CD1c-positive myeloid dendritic cell (primary cell): ENCODE data around the gene GALNTL6.

Experiments
- DNase-seq: peaks from one replicate; pipeline ENCODE4 v3.0.0-alpha.2; 2016; ENCODE audit errors: extremely low spot score

GALNTL6 gene

GRCh38 chr4:171880136-171880535 is 66.9 kb downstream of the GALNTL6 start:
- DNase-seq: no peak

DNA sequence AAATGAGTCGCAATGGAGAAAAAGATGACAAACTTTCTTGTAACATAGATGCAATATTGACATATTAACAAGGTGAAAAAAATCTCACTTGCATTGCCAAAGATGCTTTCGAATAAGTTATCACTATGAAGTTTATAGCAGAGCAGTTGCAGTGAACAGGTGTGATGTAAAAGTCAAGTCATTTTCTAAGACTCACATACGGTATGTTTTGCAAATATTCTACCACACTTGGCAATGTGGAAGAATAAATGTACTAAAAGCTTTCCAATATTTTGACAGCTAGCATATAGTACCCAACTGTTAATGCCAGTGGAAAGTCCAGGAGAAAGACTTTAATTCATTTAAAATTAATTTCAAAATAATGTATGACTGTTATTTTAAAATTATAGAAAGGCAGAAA is 76.5 kb downstream of the GALNTL6 start:
- DNase-seq: no peak

- DNase-seq: no peak
Observed at GRCh38 chr4:171891038-171891437, 77.8 kb downstream of the GALNTL6 start.

DNA sequence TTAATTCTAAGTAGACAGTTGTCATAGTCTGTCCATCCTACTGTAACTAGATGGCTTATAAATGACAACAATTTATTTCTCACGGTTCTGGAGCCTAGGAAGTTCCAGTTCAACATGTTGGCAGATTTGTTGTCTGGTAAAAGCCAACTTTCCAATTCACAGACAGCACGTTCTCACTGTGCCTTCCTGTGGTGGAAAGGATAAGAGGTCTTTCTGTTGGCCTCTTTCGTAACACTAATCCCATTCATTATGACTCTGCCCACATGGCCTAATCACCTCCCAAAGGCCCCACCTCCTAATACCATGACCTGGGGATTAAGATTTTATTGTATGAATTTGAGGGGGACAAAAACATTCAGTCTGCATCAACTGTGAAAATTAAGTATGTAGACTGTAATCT is 83.2 kb downstream of the GALNTL6 start:
- DNase-seq: no peak

- DNase-seq: no peak
Observed at GRCh38 chr4:171919314-171919713, 106.1 kb downstream of the GALNTL6 start.

DNA sequence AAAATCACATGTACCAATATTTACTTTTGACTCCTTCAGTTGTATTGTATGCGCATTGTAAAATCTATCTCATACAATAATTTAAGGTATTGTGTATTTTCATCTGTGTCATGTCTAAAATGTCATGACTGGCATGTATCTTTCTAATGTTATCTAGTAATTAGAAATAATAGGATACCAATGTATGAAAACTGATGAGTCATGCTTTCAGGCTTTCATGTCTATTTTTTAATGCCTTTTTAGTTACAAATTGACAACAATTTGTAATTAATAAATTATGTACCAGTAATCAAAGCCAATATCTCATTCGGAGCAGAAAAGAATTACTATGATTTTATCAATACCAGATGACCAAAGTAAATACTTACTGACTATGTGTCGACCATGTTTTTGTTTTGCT is 107.7 kb downstream of the GALNTL6 start:
- DNase-seq: no peak

GRCh38 chr4:171924746-171925376 is 111.7 kb downstream of the GALNTL6 start:
- DNase-seq: no peak

DNA sequence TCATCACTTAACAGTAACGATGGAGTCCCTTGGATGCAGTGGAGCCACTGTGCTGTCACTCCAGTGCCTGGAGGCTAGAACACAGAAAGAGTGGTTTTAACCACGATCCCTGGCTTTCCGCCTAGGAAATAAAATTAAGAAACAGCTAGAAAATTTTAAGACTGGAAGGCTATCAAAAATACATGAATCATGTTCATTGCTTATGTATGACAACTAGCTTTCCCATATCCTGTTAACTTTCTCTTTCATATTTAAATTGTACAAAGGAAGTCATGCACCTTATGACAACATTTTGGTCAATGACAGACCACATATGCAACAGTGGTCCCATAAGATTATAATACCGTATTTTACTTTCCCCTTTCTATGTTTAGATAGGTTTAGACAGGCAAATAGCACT is 115.1 kb downstream of the GALNTL6 start:
- no peak for DNase-seq

- no peak for DNase-seq
Observed at GRCh38 chr4:171929477-171929876, 116.3 kb downstream of the GALNTL6 start.

GRCh38 chr4:171929907-171930306 is 116.7 kb downstream of the GALNTL6 start:
- DNase-seq: no peak

DNA sequence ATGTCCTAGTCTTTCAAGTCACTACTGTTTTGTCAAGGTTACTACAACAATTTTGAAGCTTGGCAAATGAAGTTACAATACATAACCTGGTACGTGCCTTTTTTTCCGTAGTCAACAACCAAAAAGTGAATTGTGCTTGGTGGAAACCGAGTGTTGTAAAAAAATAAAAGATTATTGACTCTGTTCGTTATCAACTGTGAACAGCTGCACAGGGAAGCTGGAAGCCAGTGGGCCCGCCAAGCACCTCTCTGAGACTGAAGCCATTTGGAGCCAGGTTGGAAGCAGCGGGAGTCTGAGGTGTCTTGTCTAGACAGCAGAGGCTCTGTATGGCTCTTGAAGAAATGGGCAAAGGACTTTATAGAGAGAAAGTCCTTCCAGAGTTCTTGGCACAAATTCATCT is 119.0 kb downstream of the GALNTL6 start:
- DNase-seq: no peak

DNA sequence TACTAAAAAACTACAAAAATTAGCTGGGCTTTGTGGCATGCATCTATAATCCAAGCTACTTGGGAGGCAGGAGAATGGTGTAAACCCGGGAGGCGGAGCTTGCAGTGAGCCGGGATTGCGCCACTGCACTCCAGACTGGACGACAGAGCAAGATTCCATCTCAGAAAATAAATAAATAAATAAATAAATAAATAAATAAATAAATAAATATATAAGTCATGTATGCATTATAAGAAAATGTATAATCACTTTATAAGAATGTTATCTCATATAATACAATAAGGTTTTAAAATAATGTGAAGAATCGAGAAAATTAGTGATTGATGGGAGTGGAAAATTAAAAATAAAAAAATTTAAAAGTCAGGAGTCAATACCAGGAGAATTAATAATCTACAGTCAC is 127.5 kb downstream of the GALNTL6 start:
- no peak for DNase-seq

- DNase-seq: no peak
Observed at GRCh38 chr4:171947400-171947799, 134.2 kb downstream of the GALNTL6 start.

DNA sequence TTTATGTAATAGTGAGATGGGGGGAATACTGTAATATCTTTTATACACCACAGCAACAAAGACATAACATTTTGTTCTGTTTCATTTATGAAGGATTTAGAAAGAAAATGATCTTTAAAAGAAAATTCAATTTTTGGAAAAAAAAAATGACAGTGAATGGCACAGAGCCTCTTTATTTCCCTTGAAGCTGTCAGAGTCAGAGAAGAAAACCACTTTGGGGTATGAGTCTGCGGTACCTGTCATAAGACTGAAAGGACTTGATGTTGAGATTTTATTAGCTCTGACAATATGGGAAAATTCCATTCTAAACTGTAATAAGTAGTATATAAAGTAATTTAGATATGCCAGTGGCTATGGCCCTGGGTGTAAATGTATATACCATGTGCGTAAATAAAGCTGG is 134.8 kb downstream of the GALNTL6 start:
- DNase-seq: no peak

GRCh38 chr4:171954650-171955049 is 141.4 kb downstream of the GALNTL6 start:
- peak; percentile 11 for DNase-seq

DNA sequence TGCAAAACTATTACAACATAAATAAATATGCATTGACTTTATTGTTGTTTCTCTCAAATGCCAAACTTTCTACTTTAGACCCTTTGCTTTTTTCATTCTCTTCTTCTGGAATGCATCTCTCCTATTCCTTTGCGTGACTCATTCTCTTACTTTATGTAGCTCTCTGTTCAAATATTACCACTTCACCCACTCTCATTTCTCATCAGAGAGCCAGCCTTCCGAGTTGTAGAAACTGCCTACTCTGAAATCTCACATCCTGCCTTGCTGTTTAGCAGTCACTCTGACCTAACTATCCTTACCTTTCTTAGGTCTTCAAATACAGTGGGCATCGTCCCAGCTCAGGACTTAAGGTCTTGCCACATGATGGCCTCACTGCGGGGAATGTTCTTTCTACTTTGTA is 143.5 kb downstream of the GALNTL6 start:
- no peak for DNase-seq

DNA sequence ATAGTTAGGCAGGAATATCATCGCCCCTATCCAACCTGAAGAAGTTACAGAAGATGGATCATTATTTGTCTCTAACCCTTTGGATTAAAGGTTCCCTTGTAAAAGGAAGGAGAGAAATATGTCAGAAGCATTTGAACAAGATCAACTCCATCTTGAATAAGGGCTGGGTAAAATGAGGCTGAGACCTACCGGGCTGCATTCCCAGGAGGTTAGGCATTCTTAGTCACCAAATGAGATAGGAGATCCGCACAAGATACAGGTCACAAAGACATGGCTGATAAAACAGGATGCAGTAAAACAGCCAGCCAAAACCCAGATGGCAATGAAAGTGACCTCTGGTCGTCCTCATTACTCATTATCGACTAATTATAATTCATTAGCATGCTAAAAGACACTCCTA is 148.9 kb downstream of the GALNTL6 start:
- DNase-seq: no peak

GRCh38 chr4:171966356-171966755 is 153.2 kb downstream of the GALNTL6 start:
- no peak for DNase-seq

DNA sequence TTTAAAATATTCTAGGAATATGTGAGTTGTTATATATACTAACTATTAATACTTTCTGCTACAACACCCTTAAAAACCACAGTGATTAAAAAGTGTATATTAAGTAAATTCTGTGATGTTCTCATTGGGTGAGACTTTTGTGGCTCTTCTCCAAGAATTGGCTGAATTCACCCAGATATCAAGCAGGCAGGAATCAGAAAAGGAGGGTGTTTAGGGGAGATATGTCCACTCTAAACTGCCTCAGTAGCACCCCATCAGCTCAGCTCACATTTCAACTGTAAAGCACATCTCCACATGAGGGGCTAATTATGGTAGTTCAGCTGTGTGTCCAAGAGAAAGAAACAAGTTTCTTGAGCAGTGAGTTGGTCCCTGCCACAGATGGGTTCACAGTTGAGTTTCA is 165.0 kb downstream of the GALNTL6 start:
- no peak for DNase-seq

- DNase-seq: no peak
Observed at GRCh38 chr4:171979461-171979860, 166.3 kb downstream of the GALNTL6 start.

- no peak for DNase-seq
Observed at GRCh38 chr4:171981185-171981584, 168.0 kb downstream of the GALNTL6 start.

DNA sequence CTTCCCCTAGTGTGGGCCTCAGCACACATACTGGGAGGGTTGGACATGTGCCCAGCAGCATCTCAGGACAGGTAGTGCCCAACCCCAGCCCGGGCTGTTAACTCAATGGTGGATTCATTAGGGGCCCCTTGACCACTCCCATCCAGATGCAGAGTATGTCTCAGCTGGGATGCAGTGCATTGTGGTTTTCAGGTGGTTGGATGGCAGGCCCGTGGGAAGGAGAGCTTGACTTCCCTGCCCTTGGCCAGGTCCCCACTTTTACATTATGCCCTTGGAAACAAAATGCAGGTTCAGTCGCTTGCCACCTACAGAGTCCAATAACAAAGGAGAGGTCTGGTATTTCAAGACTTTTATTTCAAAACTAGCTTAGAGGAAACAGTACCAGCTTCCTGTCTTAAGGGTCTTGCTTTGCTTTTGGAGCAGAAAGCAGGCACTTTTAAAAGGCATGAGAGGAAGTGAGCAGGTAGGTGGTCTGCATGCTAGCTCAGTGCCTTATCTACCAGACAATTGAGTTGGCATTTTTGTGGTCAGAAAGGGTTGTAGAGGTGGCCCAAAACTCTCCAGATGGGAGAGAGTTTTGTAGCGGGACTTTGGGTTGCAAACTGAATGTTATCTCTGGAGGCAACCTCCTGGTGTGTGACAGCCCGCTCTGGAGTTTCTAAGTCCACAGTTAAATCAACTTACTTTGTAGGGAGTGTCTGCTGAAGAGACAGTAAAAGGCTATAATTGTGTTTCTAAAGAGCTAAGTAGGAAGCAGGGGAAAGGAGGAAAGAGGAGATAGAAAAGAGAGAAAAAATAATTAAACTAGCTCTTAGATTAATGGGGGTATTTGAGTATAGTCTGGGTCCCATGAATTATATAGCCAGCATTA is 171.0 kb downstream of the GALNTL6 start:
- no peak for DNase-seq

DNA sequence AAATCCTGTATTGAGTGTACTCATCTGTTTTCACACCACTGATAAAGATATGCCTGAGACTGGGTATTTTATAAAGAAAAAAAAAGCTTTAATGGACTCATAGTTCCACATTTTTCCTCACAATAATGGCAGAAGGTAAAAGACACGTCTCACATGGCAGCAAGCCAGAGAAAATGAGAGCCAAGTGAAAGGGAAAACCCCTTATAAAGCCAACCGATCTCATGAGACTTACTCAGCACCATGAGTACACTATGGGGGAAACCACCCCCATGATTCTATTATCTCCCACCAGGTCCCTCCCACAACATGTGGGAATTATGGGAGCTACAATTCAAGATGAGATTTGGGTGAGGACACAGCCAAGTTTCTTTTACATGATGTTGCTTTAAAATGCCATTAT is 171.9 kb downstream of the GALNTL6 start:
- DNase-seq: no peak
